Trophoblast cell (in vitro differentiated cells and primary cell): ENCODE results near the gene USPL1.

Experiments used
- DNase-seq, 2 donors: peaks; one replicate each; pipeline ENCODE4 v3.0.0-alpha.2; 2016
- H2AFZ ChIP-seq: 2 replicates; pipeline ENCODE4 v1.6.1; 2013; ENCODE audit warnings: low read length, moderate library complexity, mild to moderate bottlenecking; ENCODE audit not compliant: insufficient read depth, poor library complexity
- H2AK5ac ChIP-seq: 2 replicates; pipeline ENCODE4 v1.6.1; 2013; ENCODE audit warnings: mild to moderate bottlenecking, low read length
- H2BK120ac ChIP-seq: 2 replicates; pipeline ENCODE4 v1.6.1; 2013; ENCODE audit warnings: low read length, mild to moderate bottlenecking, moderate library complexity; ENCODE audit not compliant: insufficient read depth, poor library complexity
- H2BK12ac ChIP-seq: 2 replicates; pipeline ENCODE4 v1.6.1; 2013; ENCODE audit warnings: mild to moderate bottlenecking, low read length, moderate library complexity
- H2BK5ac ChIP-seq: 2 replicates; pipeline ENCODE4 v1.6.1; 2013; ENCODE audit warnings: low read length, low read depth, moderate library complexity, mild to moderate bottlenecking; ENCODE audit not compliant: poor library complexity
- H3K14ac ChIP-seq: 2 replicates; pipeline ENCODE4 v1.6.1; 2013; ENCODE audit warnings: mild to moderate bottlenecking, low read length
- H3K18ac ChIP-seq: 2 replicates; pipeline ENCODE4 v1.6.1; 2013; ENCODE audit warnings: mild to moderate bottlenecking, low read length
- H3K23ac ChIP-seq: 2 replicates; pipeline ENCODE4 v1.6.1; 2013; ENCODE audit warnings: low read length
- H3K27ac ChIP-seq: 2 replicates; pipeline ENCODE4 v1.5.1; 2013; ENCODE audit warnings: low read depth, mild to moderate bottlenecking, inconsistent platforms, low read length, moderate library complexity
- H3K27me3 ChIP-seq: 2 replicates; pipeline ENCODE4 v1.6.1; 2013; ENCODE audit warnings: inconsistent platforms, mild to moderate bottlenecking, low read length, moderate library complexity; ENCODE audit not compliant: insufficient read depth
- H3K36me3 ChIP-seq, 2 experiments: 1 replicate in 1 of 2; 2 replicates in 1 of 2; pipeline ENCODE4 v1.6.1; 2013; ENCODE audit warnings: low read length in 2 of 2, mild to moderate bottlenecking in 2 of 2, moderate library complexity in 1 of 2; ENCODE audit not compliant: insufficient read depth in 2 of 2, control insufficient read depth in 1 of 2
- H3K4ac ChIP-seq: 2 replicates; pipeline ENCODE4 v1.6.1; 2013; ENCODE audit warnings: low read depth, mild to moderate bottlenecking, low read length, moderate library complexity
- H3K4me1 ChIP-seq, 2 experiments: 1 replicate in 1 of 2; 2 replicates in 1 of 2; pipeline ENCODE4 v1.6.1; 2013; ENCODE audit warnings: low read length in 2 of 2, mild to moderate bottlenecking in 2 of 2, moderate library complexity in 1 of 2; ENCODE audit not compliant: insufficient read depth in 2 of 2, control insufficient read depth in 1 of 2
- H3K4me2 ChIP-seq: 2 replicates; pipeline ENCODE4 v1.6.1; 2013; ENCODE audit warnings: inconsistent platforms, mild to moderate bottlenecking, low read length, moderate library complexity
- H3K4me3 ChIP-seq: 2 replicates; pipeline ENCODE4 v1.5.1; 2013; ENCODE audit warnings: mild to moderate bottlenecking, low read depth, low read length, inconsistent platforms
- H3K79me1 ChIP-seq: one replicate; pipeline ENCODE4 v1.6.1; 2013; ENCODE audit warnings: low read length
- H3K79me2 ChIP-seq: 2 replicates; pipeline ENCODE4 v1.6.1; 2013; ENCODE audit warnings: low read length, mild to moderate bottlenecking; ENCODE audit not compliant: control insufficient read depth, insufficient read depth, poor library complexity
- H3K9ac ChIP-seq: 2 replicates; pipeline ENCODE4 v1.6.1; 2013; ENCODE audit warnings: mild to moderate bottlenecking, low read length
- H3K9me3 ChIP-seq: 2 replicates; pipeline ENCODE4 v1.6.1; 2013; ENCODE audit warnings: low read depth, mild to moderate bottlenecking, control low read depth, inconsistent platforms, low read length; ENCODE audit not compliant: insufficient read depth
- H4K12ac ChIP-seq: 2 replicates; pipeline ENCODE4 v1.6.1; 2013; ENCODE audit warnings: low read depth, mild to moderate bottlenecking, low read length, moderate library complexity
- H4K8ac ChIP-seq: 2 replicates; pipeline ENCODE4 v1.6.1; 2013; ENCODE audit warnings: low read depth, mild to moderate bottlenecking, low read length, moderate library complexity
- H4K91ac ChIP-seq: one replicate; pipeline ENCODE4 v1.6.1; 2013; ENCODE audit warnings: low read depth, mild to moderate bottlenecking, low read length, moderate library complexity
- WGBS: extraction: QIAGEN DNeasy Blood & Tissue Kit; methylation state at CpG from one replicate; pipeline ENCODE4 v1.1.7; 2013; ENCODE audit warnings: missing lambda C conversion rate; ENCODE audit not compliant: insufficient read length, insufficient coverage; ENCODE audit errors: extremely low coverage; 5-methylcytosine and 5-hydroxymethylcytosine counted together

The USPL1 gene

DNA sequence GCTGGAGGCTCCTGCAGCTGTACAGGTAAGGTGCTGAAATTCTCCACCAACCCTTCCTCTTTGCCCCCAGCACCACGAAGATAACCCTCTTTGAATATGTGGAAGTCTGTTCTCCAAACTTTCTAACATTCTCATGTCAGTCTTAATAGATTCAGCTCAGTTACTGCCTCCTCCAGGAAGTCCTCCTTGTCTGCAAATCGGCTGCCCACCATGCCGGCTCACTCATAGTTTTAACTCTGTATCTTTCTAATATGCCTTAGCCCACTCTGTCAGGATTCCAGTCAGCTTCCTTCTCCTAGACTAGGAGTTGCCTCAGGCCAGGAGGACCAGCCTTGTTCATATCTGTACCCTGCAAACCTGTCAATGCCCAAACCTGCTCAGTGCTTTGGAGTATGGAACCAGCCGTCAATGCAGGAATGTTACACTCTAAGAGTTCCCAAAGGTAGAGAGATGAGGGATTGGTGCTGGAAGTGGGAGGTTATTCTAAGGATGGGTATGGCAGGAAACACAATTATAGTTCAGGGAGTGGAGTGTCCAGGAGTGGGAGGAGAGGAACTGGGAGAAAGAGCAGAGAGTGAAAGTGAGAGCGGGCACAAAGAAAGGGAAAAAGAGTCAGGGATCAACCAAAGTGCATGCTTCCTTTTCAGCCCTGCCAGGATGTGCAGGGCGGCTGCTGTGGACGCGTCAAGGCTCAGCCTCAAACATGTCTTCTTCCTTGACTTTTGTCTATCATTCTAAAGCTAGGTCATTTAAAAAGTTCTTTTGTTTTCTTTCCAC, 79.6 kb downstream of the USPL1 start:
- H3K18ac ChIP-seq: no peak overlapping the region
- H3K9ac ChIP-seq: no peak overlapping the region
- H3K4ac ChIP-seq: no peak overlapping the region
- H2AFZ ChIP-seq: no peak overlapping the region
- no peak overlapping the region for H4K91ac ChIP-seq
- no peak overlapping the region for H2BK120ac ChIP-seq
- no peak overlapping the region for H2BK12ac ChIP-seq
- WGBS: no CpG with 5 or more reads among the region's 8 CpGs
- H2AK5ac ChIP-seq: no peak overlapping the region
- no peak for DNase-seq
- H3K27me3 ChIP-seq: no peaks in the 10 kb centered on the region
- no peak overlapping the region for H3K4me2 ChIP-seq
- peaks cover 11 to 13% of the 10 kb centered on the region in 2 experiments for H3K4me1 ChIP-seq
- H3K79me2 ChIP-seq: no peaks in the 10 kb centered on the region
- no peak overlapping the region for H3K14ac ChIP-seq
- H3K27ac ChIP-seq: no peak overlapping the region
- no peak overlapping the region for H4K8ac ChIP-seq
- H2BK5ac ChIP-seq: no peak overlapping the region
- no peaks in the 10 kb centered on the region for H3K9me3 ChIP-seq
- no peak overlapping the region for H3K23ac ChIP-seq
- H3K36me3 ChIP-seq: no peaks in the 10 kb centered on the region
- H4K12ac ChIP-seq: no peak overlapping the region
- H3K4me3 ChIP-seq: no peak overlapping the region
- H3K79me1 ChIP-seq: peaks cover 6% of the 10 kb centered on the region

DNA sequence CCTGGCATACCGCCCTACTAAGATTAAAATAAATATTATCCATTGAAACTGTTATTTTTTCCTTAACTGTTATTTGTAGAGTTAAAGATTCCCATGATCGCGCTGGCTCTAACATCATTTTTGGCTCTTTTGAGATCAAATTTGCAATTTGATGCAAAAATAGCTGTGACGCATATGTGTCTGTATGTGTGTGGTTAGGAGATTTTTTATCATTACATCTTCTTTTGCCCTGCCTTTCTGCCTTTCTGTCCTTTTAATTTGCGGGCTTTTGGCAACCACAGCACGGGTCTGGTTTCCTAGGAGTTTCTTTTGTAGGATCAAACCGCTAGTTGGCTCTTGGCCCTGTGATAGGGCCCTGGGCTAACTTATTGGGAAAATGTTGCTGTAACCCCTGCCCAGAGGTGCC, 80.3 kb downstream of the USPL1 start:
- WGBS: no CpG with 5 or more reads among the region's 7 CpGs

DNA sequence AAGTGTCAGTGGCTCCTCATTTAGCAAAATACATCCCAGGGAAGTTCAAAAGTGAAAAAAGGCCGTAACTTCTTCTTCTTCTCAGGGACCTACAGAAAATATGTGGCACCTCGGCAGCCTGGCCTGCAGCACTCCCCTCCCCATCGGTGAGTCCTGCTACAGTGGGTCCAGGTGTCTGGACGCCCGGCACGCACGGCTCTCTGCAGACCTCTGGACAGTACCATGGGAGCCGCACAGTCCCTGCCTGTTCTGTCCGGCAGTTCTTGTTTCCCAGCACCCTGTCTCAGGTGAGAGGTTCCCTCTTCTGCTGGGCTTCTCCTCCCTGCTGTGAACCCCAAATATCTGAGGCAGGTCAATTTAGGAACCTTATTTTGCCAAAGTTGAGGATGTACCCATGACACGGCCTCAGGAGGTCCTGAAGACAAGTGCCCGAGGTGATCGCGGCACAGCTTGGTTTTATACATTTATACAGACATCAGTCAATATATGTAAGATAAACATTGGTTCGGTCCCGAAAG, 80.8 kb downstream of the USPL1 start:
- no peak overlapping the region for H3K4me2 ChIP-seq
- no peak for DNase-seq
- no peak overlapping the region for H3K9ac ChIP-seq
- H3K4ac ChIP-seq: no peak overlapping the region
- no peak overlapping the region for H3K23ac ChIP-seq
- no peak overlapping the region for H2AFZ ChIP-seq
- peaks cover 11 to 13% of the 10 kb centered on the region in 2 experiments for H3K4me1 ChIP-seq
- H3K79me1 ChIP-seq: peaks cover 6% of the 10 kb centered on the region
- H4K12ac ChIP-seq: no peak overlapping the region
- H3K79me2 ChIP-seq: no peaks in the 10 kb centered on the region
- H3K4me3 ChIP-seq: no peak overlapping the region
- WGBS: no CpG with 5 or more reads among the region's 15 CpGs
- H2AK5ac ChIP-seq: no peak overlapping the region
- H3K14ac ChIP-seq: no peak overlapping the region
- no peak overlapping the region for H2BK5ac ChIP-seq
- H3K9me3 ChIP-seq: no peaks in the 10 kb centered on the region
- no peaks in the 10 kb centered on the region for H3K27me3 ChIP-seq
- H3K27ac ChIP-seq: no peak overlapping the region
- H3K36me3 ChIP-seq: no peaks in the 10 kb centered on the region
- no peak overlapping the region for H2BK12ac ChIP-seq
- no peak overlapping the region for H2BK120ac ChIP-seq
- H4K91ac ChIP-seq: no peak overlapping the region
- H3K18ac ChIP-seq: no peak overlapping the region
- H4K8ac ChIP-seq: no peak overlapping the region

More for the DNA sequence above, 80.3 kb downstream of the USPL1 start:
- Histone ChIP-seq H4K12ac (no peak overlapping the region), H3K9me3 (no peaks in the 10 kb centered on the region), H4K8ac (no peak overlapping the region), H3K79me1 (peaks cover 6% of the 10 kb centered on the region), H3K4ac (no peak overlapping the region), H3K4me1 (peaks cover 11 to 13% of the 10 kb centered on the region in 2 experiments), H2AFZ (no peak overlapping the region), H3K36me3 (no peaks in the 10 kb centered on the region), H4K91ac (no peak overlapping the region), H3K9ac (no peak overlapping the region), H3K18ac (no peak overlapping the region), H3K4me3 (no peak overlapping the region), H3K4me2 (no peak overlapping the region), H2BK120ac (no peak overlapping the region), H3K23ac (no peak overlapping the region), H3K14ac (no peak overlapping the region), H3K27ac (no peak overlapping the region), H2BK5ac (no peak overlapping the region), H2BK12ac (no peak overlapping the region), H3K27me3 (no peaks in the 10 kb centered on the region), H2AK5ac (no peak overlapping the region), H3K79me2 (no peaks in the 10 kb centered on the region)
- no peak for DNase-seq

DNA sequence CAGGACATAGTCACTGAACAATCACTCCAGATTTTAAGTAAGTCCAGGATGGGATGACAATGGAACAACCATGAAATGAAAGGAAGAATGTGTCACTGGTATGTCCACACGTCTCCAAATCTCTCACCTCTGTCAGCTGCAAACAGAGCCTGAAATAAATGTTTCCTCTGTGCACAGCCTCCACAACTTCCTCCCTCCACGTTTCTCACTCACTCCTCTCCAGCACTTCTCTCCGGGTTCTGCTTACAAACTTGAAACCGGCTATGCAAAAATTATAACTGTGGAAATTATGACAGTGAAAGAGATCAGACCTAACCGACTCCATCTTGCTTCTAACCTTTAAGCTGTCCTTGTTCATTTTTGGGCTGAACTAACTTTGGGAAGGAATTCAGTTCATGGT, 82.6 kb downstream of the USPL1 start:
- Histone ChIP-seq H3K4me2 (no peak overlapping the region), H4K91ac (no peak overlapping the region), H2BK5ac (no peak overlapping the region), H3K23ac (no peak overlapping the region), H2AK5ac (no peak overlapping the region), H2AFZ (no peak overlapping the region), H3K4me1 (peaks cover 11 to 13% of the 10 kb centered on the region in 2 experiments), H3K14ac (no peak overlapping the region), H3K4me3 (no peak overlapping the region), H2BK120ac (no peak overlapping the region), H3K18ac (no peak overlapping the region), H3K27me3 (no peaks in the 10 kb centered on the region), H3K9me3 (no peaks in the 10 kb centered on the region), H3K36me3 (no peaks in the 10 kb centered on the region), H3K4ac (no peak overlapping the region), H3K79me1 (peaks cover 4% of the 10 kb centered on the region), H3K9ac (no peak overlapping the region), H3K27ac (no peak overlapping the region), H4K12ac (no peak overlapping the region), H4K8ac (no peak overlapping the region), H2BK12ac (no peak overlapping the region), H3K79me2 (no peaks in the 10 kb centered on the region)
- WGBS: no CpG with 5 or more reads among the region's 5 CpGs
- DNase-seq: no peak
